Frontal cortex (tissue), 4 donors: ENCODE results near the gene LMOD3. TPM values are rescaled to one million over a fixed set of nuclear protein-coding genes. Genes with fewer than 3 reads are reported as not detected.

Source experiments
- DNase-seq, 2 donors: peaks; one replicate each; pipeline ENCODE4 v3.0.0; 2012; ENCODE audit warnings: low spot score in 2 of 2
- FAIRE-seq: peaks from 2 replicates; lab custom pipeline; 2012; peaks lifted over from hg19 to GRCh38; lab: Jason Lieb, UNC
- total RNA-seq: library from RNA; depleted of rRNA; stranded (reverse); fragments of >200 nt; gene quantifications from one replicate; pipeline ENCODE4 v1.2.3, GENCODE V29; 2014
- donor health status: control.
- donor health status: control.
- donor health status: control.

Gene LMOD3
- total RNA-seq, 1 donor from 2014 or later = 0.41 TPM

GRCh38 chr3:69095636-69096035 is 26.8 kb downstream of the LMOD3 start:
- FAIRE-seq (no peak), DNase-seq (no peak)

- FAIRE-seq (no peak), DNase-seq (peak in 1 of 2 donors; percentile 28)
Measured at GRCh38 chr3:69094467-69095205, 27.8 kb downstream of the LMOD3 start.

- FAIRE-seq (no peak), DNase-seq (no peak)
Measured at GRCh38 chr3:69092030-69092516, 30.3 kb downstream of the LMOD3 start.

- no peak for DNase-seq
- no peak for FAIRE-seq
Measured at GRCh38 chr3:69091389-69092029, 30.9 kb downstream of the LMOD3 start.

DNA sequence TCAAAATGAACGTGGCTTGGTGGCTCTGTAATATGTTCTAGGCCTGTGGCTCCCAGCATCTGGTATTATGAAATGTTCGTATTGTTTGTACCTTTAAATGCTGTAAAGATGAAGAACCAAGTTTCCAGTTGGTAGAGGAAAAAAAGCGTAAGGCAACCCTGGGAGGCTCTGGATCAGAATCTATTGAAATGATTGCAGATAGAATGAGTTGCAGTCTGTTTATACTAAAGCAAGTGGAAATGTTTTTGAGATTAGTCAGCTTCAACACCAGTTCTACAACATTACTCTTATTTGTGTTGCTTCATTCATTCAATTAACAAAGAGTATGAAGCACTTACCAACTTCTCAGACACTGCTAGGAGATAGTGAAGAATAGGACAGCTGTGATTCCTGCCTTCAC is 32.4 kb downstream of the LMOD3 start:
- FAIRE-seq (no peak), DNase-seq (no peak)

- FAIRE-seq (no peak), DNase-seq (no peak)
Measured at GRCh38 chr3:69088063-69088462, 34.3 kb downstream of the LMOD3 start.

DNA sequence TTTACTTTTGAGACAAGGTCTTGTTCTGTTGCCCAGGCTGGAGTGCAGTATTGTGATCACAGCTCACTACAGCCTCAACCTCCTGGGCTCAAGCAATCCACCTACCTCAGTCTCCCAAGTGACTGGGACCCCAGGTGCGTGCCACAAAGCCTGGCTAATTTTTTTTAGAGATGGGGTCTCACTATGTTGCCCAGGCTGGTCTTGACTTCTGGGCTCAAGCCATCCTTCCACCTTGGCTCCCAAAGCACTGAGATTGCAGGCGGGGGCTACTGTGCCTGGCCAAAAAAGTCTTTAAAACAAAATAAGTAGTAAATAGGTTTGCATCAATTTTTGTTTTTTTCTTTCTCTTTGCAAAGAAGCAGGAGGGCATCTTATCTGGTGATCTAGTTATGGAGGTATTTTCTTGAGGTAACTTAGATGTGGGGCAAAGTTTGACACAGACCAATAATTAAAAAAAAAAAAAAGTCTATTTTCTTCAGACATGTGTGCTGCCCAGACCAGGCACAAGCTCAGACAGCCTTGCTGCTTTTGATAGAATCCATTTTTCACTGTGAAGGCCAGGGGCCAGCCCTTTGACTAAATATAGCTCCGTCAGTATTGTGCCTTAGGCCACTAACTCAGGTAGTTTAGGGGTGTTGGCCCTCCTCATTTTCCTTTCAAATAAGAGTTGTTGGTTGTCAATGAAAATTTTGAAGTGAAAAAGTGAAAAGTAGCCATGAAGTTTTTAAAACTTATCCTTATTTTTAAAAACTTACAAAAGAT is 35.2 kb downstream of the LMOD3 start:
- FAIRE-seq = no peak

DNA sequence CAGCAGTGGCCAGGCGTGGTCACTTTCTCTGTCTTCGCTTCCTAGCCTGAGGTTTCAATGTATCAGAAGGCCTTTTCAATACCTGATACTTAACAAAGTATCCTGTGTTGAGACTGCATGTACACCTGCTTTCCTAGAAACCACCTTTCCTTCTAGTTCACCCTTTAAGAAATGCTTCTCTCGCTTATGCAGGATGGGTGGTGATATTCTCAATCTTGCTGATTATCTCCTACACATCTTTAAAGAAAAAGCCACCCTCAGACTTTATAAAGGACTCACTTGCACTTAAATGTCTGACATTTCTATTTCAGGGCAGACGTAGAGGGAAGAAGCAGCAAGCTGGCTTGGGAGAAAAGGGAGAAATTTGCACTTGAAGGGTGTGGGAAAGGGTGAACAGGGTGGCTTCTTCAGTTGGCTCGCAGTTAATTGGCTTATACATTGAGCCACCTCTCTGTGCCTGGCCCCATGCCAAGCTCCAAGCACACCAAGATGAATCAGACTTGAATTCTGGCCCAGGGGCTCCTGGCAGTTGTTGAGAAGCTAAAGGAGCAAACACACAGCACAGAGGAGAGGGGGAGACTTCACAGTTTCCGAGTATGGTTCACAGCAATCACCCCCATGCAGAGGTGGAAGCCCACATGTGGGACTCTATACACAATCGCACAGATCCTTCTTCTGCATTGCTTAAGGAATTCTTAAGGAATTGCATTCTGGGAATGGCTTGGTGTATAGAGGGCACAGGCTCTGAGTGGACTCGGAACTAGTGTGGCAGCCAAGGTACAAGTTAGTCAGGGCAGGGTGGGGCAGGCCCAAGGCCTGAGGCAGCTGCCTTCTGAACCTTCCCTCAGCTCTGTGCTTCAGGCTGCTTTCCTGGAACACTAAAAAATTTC is 36.3 kb downstream of the LMOD3 start:
- FAIRE-seq (no peak), DNase-seq (peak in 1 of 2 donors; percentile 38)

More for the DNA sequence above, 35.2 kb downstream of the LMOD3 start:
- DNase-seq = no peak

GRCh38 chr3:69085168-69085832 is 37.1 kb downstream of the LMOD3 start:
- no peak for FAIRE-seq
- peak in 1 of 2 donors; percentile 27 for DNase-seq

DNA sequence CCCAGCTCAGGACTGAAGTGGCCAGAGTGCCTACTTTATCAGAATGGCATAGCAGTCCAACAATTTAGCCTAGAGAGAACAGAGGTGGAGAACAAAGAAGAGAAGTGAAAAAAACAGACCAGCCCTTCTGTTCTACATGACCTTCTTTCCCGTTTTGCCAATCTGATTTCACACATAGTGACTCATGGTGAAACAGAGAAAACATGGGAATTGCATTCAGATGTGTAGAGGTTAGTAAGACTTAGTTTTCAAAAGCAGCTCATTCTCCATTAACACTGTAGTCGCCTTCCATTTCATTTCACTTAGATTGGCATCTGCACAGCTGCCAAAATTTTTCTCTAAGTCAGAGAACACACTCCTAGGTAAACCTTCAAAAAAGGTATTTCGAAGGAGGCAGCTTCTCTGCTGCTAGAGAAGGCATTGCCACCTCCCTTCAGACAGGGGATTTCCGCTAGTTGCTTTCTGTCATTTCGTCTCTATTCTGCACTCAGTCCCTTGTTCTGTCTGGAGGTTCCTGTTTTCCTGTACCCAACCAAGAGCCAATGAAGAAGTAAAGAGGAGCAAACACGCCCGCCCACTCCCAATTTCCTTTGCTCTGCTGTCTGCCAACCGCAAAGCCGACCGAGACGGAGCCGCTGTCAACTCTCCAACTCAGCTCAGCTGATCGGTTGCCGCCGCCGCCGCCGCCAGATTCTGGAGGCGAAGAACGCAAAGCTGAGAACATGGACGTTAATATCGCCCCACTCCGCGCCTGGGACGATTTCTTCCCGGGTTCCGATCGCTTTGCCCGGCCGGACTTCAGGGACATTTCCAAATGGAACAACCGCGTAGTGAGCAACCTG is 37.8 kb downstream of the LMOD3 start, which contains the start of gene ARL6IP5:
TSS of gene ARL6IP5 (plus strand) at position 612 of the 842 bp plus-strand sequence. CDS start at position 723, 111 bp downstream.
- FAIRE-seq = no peak
- DNase-seq = peak; percentile 67 to 74

DNA sequence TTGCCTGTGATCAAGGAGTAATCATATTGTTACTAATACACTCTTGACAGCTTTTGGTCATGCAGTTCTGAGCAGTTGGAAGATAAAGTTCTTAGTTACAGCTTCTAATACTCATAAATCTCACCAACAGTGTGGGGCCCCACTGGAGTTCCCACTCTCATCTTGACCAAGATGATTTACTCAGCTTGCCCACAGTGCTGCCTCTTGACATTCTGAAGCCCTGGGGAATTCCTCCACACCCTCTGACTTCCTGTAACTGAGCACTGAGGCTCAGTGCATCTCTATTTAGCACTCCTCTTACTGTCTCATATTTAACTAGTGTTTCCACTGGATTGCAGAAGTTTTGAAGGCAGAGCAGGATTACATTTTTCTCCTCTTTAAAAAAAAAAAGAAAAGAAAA is 39.6 kb downstream of the LMOD3 start:
- peak in 1 of 2 donors; percentile 14 for DNase-seq
- no peak for FAIRE-seq

DNA sequence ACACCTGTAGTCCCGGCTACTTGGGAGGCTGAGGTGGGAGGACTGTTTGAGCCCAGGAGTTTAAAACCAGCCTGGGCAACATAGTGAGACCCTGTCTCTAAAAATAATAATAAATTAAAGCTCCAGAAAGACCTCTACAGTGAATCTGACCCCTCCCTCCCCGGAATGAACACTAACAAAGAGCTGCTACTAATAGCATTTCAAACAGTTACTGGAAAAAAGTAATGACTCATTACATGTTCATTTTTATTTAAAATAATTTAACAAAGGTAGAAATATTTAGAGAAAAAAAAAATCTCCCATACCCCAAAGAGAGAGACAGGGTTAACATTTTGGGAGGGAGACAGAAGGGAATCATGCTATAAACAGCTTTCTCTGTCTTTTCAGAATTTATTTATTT is 40.0 kb downstream of the LMOD3 start:
- DNase-seq (no peak), FAIRE-seq (no peak)

DNA sequence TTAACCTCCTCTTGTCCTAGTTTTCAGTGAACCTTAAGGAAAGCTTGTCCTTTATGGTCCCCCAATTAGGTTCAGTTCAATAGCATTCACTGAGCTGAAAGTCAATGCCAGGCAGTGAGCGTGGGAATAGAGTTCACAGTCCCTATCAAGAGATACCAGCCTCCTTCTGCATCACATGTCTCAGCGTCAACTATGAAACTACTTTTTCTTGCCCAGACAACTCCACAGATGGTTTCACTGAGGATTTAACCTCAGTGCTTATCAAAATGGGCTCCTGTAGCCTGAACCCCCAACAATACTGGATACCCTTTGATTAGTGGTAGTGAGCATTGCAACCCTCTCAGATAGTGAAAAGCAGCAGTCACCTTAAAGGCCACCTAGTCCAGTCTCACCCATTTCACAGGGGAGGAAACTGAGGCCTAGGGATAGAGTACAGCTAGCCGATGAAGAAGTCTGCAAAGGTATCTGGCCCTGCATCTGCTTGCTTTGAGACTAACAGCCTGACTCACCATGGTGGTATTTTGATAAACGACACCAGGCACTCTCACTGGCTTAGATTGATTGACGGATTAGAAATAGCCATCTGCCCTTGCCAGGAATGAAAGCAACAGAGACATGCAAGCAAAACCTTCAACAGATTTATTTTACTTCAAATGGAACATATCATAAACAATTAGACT is 40.7 kb downstream of the LMOD3 start:
- DNase-seq (no peak), FAIRE-seq (no peak)

DNA sequence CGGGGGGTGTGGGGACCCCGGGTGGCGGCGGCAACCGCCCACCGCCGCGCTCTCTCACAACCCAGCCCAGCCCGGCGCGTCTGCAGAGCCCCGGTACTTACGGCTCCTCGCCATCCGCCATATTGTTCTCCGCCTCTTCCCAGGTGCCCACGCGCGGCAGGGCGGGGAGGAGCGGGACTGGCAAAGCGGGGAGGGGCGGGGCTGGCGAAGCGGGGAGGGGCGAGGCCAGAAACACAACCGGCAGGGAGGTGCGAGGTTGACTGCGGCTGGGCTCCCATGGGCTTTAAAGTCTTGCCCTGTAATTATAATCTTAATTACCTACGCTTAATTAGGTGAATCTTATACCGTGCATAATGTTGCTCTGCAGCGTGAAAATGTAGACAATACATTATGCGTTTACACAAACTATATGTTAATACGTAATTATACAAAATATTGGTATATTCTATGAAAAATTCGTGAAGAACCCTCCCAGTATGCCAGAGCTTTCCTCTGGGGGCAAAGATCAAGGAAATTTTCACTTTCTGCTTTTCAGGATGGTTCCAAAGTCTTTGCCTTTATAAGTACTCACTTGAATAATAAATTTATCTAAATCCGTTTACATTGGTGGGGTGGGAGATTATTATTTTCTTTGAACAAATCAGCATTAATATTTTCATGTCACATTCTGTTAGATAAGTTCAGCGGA is 42.0 kb downstream of the LMOD3 start, which contains the start of gene UBA3:
TSS of gene UBA3 (minus strand) at position 133 of the 688 bp plus-strand sequence. CDS start at position 121, 12 bp downstream.
- FAIRE-seq = no peak
- peak; percentile 84 to 85 for DNase-seq

- FAIRE-seq = no peak
- peak; percentile 29 for DNase-seq
Measured at GRCh38 chr3:69079269-69080159, 42.9 kb downstream of the LMOD3 start.

DNA sequence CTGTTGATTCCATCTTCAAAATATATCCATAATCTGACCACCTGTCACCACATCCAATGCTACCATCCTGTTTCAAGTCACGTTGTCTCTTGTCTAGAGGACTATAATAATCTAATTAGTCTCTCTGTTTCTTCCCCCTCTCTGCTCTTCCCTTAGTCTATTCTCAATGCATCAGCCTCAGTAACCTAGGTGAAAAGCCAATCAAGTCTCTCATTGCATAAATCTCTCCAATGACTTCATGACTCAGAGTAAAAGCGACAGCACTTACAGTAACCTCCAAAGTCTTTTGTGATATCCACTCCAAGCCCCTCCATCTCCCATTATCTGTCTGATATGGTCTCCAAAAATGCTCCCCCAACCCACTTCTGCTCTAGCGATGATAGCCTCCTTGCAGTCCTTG is 49.5 kb downstream of the LMOD3 start:
- FAIRE-seq (no peak), DNase-seq (no peak)
